HG03457 (cell line): Measurements from ENCODE around the gene SPAG5.

Experiments
- ATAC-seq: cut with Tn5 transposase; IDR thresholded peaks from one replicate; pipeline ENCODE4 v1.9.1; 2021; ENCODE audit warnings: moderate number of reproducible peaks; ENCODE audit not compliant: unreplicated experiment

Gene SPAG5

GRCh38 chr17:28547623-28548416 is 51.0 kb downstream of the SPAG5 start:
- ATAC-seq: no peak

DNA sequence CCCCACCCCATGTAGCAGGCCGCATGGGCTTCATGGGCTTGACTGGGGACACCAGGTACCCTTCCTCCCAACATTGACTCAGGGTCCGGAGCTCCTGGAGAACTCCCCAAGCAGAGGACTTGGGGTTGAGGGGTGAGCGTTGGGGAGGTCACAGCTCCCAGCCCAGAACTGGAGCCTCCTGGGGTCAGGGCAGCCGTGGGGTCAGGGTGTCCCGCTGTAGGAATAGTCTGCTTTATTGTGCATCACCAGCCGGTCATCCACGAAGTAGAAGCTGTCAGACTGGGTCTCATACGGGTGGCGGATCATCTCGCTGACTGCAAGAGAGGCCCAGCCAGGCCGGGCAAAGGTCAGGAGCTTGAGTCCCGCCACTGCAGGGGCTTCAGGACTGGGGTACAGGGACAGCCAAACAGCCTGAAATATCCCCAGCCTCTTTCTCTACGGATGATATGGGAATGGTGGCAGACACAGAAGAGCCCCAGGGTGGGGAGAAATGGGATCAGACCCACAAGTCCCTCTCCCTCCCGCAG is 51.7 kb downstream of the SPAG5 start:
- ATAC-seq: no peak

DNA sequence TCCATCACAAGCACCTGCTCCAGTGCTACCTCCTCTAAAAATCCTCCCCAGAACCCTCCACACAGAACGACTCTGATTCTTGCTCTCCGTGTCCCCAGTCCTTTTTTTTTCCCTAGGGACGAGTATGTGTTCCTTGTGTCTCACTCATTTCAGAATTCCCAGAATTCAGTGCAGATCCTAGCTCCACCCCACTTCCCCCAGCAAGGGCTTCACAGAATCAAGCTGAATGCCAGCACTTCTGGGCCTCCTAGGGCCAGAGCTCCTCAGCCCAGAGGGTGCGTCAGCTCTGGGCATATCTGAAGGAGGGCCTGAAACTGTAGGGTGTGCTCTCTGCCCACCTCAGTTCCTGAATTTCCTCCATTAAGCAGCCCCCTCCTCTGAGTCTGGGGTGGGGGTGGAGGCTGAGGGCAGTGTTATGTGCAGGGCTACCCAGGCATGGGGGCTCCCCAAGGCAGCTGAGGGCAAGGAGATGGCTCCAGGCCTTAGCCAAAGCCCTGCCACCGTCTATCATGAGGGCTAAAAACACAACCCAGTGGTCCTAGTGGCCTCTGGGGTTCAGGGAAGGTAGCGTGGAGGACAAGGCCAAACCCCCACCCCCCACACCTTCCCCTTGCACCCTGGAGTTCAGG is 52.9 kb downstream of the SPAG5 start:
- ATAC-seq: no peak

DNA sequence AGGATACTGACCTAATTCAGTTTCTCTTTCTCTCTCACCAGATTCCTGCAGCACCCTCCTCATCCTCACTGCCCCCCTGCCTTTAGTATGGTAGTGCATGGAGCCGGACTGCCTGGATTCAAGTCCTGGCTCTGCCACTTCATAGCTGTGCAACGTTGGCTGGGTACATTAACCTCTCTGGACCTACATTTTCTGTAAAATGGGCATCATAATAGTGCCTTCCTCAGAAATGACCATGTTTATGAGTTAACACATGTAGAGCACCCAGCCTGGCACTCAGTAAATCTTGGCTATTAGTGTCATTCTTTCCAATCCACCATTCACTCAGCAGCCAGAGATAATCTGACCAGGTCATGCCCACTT is 53.7 kb downstream of the SPAG5 start:
- ATAC-seq: no peak

- no peak for ATAC-seq
These were observed 54.3 kb downstream of the SPAG5 start for GRCh38 chr17:28544402-28545140.

DNA sequence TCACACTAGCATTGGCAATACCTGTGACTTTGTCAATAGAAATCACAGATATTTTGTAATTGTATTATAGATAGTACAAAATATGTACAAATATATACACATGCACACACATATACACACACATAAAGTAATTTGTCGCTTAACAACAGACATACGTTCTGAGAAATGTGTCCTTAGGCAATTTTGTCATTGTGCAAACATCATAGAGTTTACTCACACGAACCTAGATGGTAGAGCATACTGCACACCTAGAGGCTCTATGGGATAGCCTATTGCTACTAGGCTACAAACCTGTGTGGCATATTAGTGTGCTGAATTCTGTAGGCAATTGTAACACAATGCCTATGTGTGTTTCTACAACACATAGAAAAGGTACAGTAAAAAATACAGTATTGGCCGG is 57.4 kb downstream of the SPAG5 start:
- no peak for ATAC-seq

DNA sequence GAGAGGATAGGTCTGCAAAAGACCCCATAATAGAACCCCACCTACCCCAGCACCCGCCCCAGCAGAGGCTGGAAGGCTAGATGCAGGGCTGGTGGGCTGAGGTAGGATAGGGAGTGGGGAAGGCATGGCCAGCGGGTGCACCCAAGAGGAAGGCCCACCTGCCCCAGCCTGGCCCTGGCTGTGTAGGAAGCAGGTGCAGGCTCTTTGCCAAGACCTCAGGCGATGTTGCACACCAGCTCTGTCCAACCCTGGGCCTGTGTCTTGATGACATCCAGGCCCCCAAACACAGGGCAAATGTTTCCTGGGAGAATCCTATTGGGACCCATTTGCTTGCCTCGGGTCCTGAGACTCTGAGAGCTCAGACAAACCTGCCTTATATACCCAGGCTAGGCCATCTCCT is 58.6 kb downstream of the SPAG5 start:
- no peak for ATAC-seq

- ATAC-seq: no peak
These were observed 60.4 kb downstream of the SPAG5 start for GRCh38 chr17:28538296-28538895.

DNA sequence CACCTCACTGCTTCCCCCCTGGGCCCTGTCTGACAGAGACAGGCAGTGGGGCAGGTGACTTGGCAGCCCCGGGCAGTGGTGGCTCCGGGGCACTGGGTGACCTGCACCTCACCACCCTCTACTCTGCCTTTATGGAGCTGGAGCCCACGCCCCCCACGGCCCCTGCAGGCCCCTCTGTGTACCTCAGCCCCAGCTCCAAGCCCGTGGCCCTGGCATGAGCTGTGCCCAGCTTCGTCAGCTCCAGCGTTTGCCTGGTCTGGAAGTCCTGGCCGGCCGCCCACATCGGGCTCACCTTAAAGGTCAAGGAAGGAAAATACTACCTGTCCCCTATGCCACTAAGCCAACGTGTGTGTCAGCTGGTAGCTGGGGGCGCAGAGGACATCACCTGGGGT is 61.6 kb downstream of the SPAG5 start:
- ATAC-seq: no peak

GRCh38 chr17:28536532-28537218 is 62.1 kb downstream of the SPAG5 start:
- no peak for ATAC-seq

DNA sequence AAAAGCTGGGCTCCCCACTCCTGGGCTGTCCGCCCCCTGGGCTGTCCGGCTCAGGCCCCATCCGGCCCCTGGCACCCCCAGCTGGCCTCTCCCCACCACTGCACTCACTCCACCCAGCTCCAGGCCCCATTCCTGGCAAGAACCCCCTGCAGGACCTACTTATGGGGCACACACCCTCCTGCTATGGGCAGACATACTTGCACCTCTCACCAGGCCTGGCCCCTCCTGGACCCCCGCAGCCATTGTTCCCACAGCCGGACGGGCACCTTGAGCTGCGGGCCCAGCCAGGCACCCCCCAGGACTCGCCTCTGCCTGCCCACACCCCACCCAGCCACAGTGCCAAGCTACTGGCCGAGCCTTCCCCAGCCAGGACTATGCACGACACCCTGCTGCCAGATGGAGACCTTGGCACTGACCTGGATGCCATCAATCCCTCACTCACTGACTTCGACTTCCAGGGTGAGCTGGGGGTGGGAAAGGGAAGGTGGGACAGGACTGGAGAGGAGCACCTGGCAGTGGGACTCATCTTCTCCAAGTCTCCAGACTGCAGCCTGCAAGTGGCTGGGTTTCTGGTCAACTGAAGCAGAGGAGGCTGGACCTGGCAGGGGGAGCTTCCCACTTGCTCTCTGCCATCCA is 64.0 kb downstream of the SPAG5 start:
- ATAC-seq: no peak

GRCh38 chr17:28533091-28533807 is 65.6 kb downstream of the SPAG5 start:
- ATAC-seq: no peak

GRCh38 chr17:28532050-28532960 is 66.5 kb downstream of the SPAG5 start:
- ATAC-seq: no peak

DNA sequence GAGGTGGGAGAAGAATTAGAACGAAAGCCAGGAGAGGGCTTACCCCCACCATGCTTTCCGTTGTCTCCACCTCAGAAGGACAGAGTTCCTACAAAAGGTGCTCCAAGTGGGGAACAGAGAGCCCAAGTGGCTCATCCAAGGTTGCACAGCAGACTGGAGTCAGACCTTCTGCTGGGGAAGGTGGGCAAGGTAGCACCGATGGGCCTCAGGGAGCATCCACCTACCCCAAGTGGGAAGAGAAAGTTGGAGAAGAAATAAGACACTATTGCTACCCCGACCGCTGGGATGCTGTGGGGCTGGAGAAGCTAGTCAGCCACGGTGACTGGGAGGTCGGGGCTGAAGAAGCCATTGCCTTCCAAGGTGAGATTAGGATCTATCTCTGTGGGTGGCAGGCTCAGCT is 67.9 kb downstream of the SPAG5 start:
- ATAC-seq: no peak

- no peak for ATAC-seq
These were observed 68.6 kb downstream of the SPAG5 start for GRCh38 chr17:28530250-28530649.

DNA sequence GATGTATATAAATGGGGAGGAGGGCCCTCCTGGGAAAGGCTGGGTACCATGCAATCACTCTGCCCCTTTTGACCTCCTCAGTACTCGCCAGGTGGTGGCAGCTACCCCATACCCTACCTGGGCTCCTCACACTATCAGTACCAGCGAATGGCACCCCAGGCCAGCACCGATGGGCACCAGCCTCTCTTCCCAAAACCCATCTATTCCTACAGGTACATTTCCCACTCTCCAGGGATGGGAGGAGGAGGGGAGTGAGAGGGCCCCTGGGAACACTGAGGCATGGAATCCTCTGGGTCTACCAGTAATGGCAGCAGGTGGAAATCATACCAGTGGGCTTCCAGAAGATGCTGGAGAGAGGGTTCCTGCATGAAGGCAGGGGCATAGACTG is 69.8 kb downstream of the SPAG5 start:
- ATAC-seq: no peak

- no peak for ATAC-seq
These were observed 70.4 kb downstream of the SPAG5 start for GRCh38 chr17:28528327-28529012.

GRCh38 chr17:28527859-28528258 is 71.0 kb downstream of the SPAG5 start:
- no peak for ATAC-seq
